Measurements from ENCODE around the gene DHRS12.

The DHRS12 gene

DNA sequence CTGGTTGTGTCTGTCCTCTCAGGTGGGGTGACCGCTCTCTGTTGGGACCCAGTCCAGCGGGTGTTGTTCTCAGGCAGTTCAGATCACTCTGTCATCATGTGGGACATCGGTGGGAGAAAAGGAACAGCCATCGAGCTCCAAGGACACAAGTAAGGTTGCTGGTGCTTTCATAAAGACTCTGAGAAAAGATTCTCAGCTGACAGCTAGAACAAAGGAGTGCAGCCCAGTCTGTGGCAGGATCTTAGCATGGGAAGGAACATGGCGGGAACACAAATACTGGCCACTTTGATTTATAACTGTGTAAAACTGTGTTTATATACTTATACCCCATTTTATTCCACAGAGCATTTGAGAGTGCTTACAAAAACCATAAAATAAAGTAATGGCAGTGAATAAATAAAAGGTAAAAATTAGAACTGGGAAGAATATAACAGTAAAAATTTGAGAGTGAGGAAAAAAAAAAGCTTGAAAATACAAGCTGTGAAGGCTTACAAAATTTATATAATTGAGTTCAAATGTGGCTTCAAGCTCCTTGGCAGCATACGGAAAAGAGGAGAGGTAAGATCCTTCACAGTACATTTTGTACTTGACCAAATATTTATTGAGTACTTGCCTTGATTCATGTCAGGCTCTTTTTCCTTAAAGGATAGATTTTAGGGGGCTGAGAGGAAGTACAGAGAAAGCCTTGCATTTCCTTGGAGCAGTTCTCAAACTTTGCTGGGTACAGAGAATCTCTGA, 64.8 kb downstream of the DHRS12 start:
- H3K27ac ChIP-seq: peak overlapping the region in 16 of 21 experiments; percentile 11 to 71 (median 44)
- no peak overlapping the region for H3K4me3 ChIP-seq

DNA sequence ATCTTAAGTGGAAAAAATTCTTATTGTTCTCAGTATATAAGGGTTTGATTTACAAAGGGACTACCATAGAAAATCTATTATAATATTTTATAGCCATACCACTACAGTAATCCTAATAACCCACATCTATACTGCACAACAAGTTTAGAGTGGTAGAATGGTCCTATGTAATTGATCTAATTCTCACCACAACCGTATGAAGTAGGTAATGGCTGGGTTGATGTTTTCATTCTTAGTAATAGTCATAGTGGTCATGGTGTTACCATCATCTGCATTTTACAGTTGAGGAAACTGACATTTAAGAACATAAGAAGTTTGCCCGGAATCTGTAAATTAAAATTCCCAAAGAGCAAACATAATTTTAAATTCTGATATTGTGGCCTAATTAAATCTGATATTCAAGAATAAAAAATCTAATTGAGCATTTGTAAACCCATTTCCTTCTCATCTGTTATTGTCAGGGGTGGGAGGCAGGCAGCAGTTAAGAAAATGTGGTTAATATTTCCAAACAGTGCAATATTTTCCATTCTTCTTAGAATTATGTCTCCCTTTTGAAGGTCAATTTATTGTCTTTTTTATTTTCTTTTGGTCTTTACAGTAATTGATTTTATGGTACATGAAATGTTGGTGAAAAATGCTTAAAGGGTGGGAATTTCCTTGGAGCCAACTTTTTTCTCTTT, 65.6 kb downstream of the DHRS12 start:
- peak overlapping the region in 4 of 21 experiments; percentile 37 to 69 (median 42) for H3K27ac ChIP-seq
- no peak overlapping the region for H3K4me3 ChIP-seq

DNA sequence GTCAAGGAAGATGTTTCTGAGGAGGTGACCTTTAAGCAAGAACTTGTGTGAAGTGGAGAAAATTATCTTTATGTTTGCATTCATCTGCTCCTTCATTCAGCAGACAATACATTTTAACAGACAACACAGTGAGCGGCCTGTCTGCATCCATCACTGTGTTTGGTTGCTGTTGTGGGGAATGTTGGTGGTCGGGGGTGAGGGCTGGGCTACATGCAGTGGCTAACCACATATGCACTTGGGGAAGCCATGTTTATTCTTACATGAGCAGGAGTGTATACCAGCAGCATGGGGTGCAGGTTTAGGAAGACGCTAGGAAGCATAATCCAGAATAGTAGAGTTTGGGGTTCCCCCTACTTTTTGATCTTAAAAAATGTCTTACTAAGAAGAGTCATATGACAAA, 66.4 kb downstream of the DHRS12 start:
- no peak overlapping the region for H3K27ac ChIP-seq
- no peak overlapping the region for H3K4me3 ChIP-seq

DNA sequence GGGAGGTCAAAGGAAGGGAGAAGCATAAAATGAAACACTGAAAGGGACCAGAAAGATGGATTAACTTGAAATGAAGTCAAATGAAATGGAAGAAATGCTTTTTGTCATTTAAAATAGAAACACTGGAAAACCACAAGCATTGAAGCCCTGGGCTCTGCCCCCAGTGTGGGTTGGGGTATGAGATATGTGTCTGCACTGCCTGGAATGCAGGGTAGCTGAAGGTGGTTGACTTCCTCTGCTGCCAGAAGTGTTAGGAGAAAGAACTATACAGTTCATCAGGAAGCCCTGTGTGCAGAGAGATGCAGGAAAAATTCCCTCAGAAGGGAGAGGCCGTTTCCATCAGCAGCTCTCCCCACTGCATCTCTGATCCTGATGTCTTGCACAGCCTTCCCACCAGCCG, 69.2 kb downstream of the DHRS12 start:
- Histone ChIP-seq H3K27ac (no peak overlapping the region), H3K4me3 (no peak overlapping the region)

DNA sequence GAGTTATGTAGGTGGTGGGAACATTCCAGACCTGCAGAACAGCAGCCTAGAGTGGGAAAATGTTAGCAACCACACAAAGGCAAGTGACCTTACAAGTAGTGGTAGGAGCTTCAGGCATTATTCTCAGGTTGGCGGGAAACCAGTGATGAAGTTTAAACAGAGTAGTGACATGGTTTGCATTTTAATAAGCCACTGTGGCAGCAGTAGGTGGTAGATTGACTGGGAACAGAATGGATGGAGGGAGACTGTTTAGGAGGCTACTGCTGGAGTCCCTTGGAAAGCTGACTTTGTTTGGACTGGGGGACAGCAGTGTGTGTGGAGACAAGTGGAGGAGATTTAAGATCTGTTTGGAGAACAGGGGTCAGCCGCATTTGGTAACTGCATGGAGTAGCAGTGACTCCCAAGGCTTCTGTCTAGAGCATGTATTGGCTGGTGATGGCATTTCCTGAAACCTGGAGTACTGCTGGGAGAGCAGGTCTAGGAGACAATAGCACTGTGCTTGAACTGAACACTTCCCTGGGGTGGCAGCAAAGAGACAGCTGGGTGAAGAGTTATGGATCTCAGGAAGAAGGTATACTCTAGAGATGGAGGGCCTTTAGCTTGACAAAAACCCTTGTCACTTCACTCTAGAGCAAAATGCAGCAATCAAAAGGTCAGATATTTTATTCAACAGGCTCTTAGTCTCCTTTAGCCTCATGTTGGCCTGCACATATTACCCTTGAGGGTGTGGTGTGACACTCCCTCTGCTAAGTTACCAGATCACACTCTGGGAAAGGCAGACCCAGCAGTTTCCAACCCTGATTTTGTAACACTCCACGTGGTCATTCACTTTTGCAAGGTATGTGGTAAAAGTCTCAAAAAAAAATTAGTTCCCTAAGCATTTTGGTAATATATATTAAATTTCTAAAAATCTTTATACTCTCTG, 70.3 kb downstream of the DHRS12 start:
- Histone ChIP-seq H3K4me3 (no peak overlapping the region), H3K27ac (peak overlapping the region in 2 of 21 experiments; percentile 3 to 15)

DNA sequence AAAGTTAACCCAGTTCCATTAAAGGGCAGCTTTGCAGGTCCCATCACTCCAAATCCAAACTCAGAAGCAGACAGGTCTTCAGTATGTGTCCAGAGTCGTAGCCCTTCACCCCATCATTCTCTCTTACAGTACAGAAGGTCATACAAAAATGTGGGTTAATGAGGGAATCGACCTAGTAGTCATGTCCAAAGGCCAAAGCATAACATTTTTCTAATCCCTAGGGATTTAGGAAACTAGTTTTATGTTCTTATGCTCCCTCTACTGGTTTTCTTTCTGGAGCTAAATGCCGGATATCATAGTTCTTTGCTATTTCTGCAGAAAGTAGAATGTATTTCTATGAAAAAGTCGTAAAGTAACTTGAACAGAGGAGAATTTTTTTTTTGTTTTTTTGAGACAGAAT, 72.2 kb downstream of the DHRS12 start:
- Histone ChIP-seq H3K4me3 (no peak overlapping the region), H3K27ac (peak overlapping the region in 4 of 21 experiments; percentile 13 to 75 (median 58))

DNA sequence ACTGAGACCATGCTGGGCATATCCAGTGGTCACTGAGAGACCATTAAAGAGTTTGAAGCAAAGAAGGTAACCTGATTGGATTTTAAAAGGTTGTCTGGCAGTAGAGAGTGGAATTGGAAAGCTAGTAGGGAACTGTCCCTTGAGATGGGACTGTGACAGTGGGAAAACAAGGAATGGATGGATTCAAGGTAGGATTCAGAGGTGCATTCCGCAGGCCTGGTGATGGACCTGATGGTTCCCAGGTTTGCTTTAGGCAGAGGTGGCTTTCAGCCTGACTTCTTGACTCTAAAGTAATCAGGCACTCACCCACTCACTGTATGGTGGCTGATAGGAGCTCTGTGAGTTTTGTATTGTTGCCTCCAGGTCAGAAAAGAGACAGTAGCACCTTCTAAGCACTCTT, 73.0 kb downstream of the DHRS12 start:
- H3K4me3 ChIP-seq: no peak overlapping the region
- peak overlapping the region in 15 of 21 experiments; percentile 7 to 75 (median 66) for H3K27ac ChIP-seq

DNA sequence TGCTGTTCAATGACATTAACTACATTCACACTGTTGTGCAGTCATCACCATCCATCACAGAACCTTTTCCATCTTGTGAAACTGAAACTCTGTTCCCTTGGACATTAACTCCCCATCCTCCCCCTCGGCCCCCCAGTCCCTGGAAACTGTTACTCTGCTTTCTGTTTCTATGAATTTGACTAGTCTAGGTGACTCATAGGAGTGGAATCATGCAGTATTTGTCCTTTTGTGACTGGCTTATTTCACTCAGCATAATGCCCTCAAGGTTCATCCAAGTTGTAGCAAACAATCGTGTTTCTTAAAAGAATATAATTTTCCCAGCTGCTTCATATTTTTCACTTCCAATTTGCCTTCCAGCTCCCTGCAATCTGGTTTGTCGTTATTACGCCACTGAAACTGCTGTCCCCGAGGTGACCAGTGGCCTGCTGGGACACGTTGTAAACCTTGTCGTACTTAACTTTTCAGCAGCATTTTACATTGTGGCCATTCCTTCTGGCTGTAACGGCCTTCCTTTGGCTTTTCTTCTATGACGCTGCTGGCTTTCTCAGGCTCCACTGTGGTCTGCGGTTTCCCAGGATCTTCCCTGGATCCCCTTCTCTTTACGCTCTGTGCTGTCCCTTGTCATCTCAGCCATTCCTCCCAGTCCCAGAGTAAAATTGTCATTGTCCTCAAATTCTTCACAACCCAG, 74.0 kb downstream of the DHRS12 start:
- no peak overlapping the region for H3K4me3 ChIP-seq

DNA sequence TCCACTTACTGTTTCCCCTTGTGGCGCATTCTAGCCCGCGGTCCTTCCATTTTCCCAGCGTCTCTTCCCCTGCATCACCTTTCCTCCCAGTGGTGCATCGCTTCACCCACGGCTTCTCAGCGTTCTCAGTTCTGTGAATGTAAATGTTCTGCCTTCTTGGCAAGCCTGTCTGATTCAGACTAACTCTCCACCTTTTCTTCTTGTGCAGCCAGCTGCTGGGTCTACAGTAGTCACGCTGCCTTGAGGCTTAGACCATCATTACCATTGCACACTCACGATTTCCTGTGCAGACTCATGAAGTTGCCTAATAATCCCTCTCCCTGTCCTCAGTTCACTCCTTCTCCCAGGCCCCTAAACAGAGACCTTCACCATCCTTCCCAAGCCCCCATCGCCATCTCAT, 75.0 kb downstream of the DHRS12 start:
- peak overlapping the region in 13 of 21 experiments; percentile 13 to 73 (median 45) for H3K27ac ChIP-seq
- H3K4me3 ChIP-seq: no peak overlapping the region

More for the DNA sequence above, 74.0 kb downstream of the DHRS12 start:
- H3K27ac ChIP-seq: peak overlapping the region in 18 of 21 experiments; percentile 4 to 75 (median 66)

DNA sequence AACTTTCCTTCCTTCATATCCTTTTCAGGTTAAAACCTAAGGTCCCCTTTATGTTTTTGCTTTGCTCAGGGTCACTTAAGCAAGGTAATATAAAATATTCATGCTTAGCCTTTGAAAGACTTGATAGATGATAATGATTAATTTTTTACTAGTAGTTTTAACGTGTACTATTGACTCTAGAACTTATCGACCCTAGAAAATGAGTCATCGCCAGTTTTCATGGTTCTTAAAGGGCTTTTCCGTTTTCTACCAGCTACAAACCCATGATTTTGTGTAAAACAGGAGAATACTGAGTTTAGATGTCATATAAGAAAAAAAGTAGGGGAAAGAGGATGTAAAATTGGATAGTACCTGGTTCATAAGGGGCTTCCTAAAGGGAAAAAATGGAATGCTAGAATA, 75.7 kb downstream of the DHRS12 start:
- Histone ChIP-seq H3K4me3 (no peak overlapping the region), H3K27ac (peak overlapping the region in 4 of 21 experiments; percentile 9 to 70 (median 47))

DNA sequence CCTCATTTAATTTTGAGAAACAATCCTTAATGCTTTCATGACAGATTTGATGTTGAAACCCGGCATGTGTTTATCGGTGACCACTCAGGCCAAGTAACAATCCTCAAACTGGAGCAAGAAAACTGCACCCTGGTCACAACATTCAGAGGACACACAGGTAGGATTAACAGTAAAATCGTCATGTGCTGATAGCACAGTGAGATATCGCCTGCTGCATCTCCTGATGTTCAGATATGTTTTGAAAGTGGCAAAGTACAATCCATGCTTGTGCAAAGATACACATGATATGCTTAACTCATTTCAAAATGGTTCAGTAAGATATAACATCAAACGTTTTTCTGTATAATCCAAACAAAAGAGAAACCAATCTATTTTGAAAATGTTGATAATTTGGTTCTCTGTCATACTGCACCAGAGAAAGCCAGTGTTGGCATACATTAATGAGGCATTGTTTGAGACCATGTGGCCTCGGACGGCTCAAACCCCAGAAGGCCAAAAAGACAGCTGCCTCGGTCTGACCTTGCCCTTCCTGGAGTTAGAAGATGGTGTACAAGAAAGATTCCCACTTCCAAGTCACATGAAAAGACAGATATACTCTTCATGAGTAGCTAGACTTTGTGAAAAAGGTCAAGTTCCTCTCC, 76.2 kb downstream of the DHRS12 start:
- peak overlapping the region in 1 of 21 experiments; percentile 9 for H3K27ac ChIP-seq
- no peak overlapping the region for H3K4me3 ChIP-seq

DNA sequence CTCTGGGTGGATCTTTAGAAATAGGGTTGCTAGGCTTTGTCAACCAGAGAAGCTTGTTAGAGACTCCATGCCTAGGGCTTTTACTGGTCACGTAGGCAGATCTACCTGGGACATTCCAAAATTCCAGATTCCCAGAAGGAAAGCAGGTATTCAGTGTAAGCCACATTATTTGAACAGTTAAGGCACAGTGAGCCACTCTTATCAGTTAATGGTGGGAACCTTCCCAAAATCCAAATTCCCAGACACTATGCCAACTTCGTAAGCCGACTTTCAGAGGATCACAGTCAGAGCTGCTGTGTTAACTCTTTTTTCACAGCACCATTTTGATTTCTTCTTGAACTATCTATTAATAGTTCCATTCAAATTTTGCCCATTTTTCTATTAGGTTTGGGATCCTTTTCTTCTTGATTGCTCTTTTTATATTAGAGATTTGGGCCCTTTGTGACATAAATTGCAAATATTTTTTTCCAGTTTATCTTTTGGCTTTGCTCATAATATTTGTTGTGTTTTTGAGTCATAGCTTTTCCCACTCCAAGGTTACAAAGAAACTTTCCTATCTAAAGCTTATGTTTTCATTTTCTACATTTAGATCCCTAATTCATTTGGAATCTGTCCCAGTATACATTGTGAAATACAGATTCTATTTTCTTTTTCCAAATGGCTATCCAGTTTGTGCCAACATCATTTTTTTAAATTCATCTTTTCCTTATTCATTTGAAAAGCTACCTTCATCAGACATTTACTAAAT, 77.3 kb downstream of the DHRS12 start:
- Histone ChIP-seq H3K27ac (peak overlapping the region in 5 of 21 experiments; percentile 16 to 69 (median 23)), H3K4me3 (no peak overlapping the region)

DNA sequence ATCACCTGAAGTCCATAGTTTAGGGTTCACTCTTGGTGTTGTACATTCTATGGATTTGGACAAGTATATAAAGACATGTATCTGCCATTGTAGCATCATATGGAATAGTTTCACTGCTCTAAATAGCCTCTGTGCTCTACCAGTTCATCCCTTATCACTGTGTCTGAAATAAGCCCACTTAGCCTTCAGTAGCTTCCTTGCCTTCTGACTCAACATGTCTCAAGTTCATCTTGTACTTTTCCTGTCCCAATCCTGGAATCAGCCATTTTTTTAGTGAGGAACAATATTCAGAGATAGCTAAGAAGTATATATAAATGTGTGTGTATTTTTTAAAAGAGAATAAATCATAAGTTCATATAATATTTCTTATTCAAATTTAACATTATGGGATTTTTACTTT, 79.2 kb downstream of the DHRS12 start:
- no peak overlapping the region for H3K4me3 ChIP-seq
- no peak overlapping the region for H3K27ac ChIP-seq

DNA sequence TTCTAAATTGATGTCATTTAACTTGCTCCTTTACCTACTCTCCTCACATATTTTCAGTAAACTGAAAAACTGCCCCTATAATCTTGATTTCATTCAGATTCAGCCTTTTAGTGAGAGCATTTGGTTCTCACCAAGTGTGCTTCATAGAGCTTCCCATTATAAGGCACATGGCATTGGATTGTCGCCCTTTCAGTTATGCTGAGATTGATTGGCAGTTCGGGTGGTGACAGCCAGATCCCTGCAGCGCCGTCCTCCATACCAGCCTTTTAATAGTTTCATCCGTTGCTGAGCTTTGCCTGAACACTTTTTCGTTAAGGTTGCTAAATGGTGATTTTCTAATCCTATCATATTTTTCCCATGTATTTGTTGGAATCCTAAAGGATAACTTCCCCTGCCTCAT, 80.4 kb downstream of the DHRS12 start:
- Histone ChIP-seq H3K27ac (no peak overlapping the region), H3K4me3 (no peak overlapping the region)

DNA sequence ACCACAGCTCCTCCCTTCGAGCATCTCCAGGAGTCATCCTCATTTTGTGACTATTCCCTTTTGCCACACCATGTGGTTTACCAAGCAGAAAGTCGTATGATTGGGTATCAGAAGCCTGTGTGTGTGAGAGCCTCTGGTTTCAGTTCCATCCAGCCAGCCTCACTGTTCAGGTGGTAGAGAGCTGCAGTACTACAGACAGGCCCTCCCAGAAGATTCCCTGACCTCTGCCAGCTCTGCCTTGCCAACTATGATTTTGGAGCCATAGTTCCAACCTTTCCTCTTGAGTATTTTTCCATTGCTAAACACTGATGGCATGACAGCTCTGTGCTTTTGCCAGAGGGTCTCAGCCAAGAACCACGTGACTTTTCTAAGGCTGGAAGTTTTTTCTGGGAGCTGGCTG, 82.5 kb downstream of the DHRS12 start:
- Histone ChIP-seq H3K27ac (peak overlapping the region in 6 of 21 experiments; percentile 2 to 51 (median 37)), H3K4me3 (no peak overlapping the region)

DNA sequence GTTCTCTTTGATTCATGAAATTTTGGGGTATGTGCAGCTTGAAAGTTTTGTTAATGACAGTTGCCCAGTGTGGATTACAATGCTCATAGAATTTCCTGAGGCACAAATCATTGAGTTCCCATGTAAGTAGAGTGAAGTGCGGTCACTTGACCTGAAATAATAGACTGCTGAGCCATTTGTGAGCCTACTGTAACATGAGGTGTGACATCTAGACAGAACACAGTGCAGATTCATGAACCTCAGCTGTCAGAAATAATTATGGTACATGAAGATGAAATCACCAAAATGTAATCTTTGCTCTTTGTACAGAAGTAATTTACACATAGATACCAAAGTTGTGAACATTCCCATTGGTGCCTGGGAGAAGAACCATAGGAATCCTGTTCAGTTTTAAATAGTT, 84.6 kb downstream of the DHRS12 start:
- no peak overlapping the region for H3K27ac ChIP-seq
- no peak overlapping the region for H3K4me3 ChIP-seq
